Effector memory CD4-positive, alpha-beta T cell (primary cell): ENCODE measurements around the gene KCTD14.
"Not testable (repeated sequence)": the region's sequence is repeated elsewhere in the genome, so short reads cannot be mapped to it uniquely, and the experiment has no call there.

Experiments used
- DNase-seq, 3 donors: peaks; one replicate each; pipeline ENCODE4 v3.0.0-alpha.2; 2020
- H3K27ac ChIP-seq: 2 replicates; pipeline ENCODE4 v1.7.0; 2013; ENCODE audit warnings: mild to moderate bottlenecking, low read length, moderate library complexity; ENCODE audit not compliant: insufficient read depth, poor library complexity, severe bottlenecking
- H3K27me3 ChIP-seq: replicated peaks from 2 replicates; pipeline ENCODE4 v1.7.0; 2013; ENCODE audit warnings: mild to moderate bottlenecking, low read length; ENCODE audit not compliant: insufficient read depth, control insufficient read depth, poor library complexity, severe bottlenecking
- H3K36me3 ChIP-seq: 2 replicates; pipeline ENCODE4 v1.7.0; 2013; ENCODE audit warnings: mild to moderate bottlenecking, low read length, moderate library complexity; ENCODE audit not compliant: control insufficient read depth, insufficient read depth
- H3K4me1 ChIP-seq: 2 replicates; pipeline ENCODE4 v1.7.0; 2013; ENCODE audit warnings: low read length, mild to moderate bottlenecking; ENCODE audit not compliant: control insufficient read depth, insufficient read depth, poor library complexity, severe bottlenecking
- H3K4me3 ChIP-seq: 2 replicates; pipeline ENCODE4 v1.7.0; 2013; ENCODE audit warnings: low read length, low read depth, mild to moderate bottlenecking; ENCODE audit not compliant: insufficient read depth, poor library complexity, severe bottlenecking
- H3K9me3 ChIP-seq: 2 replicates; pipeline ENCODE4 v1.7.0; 2013; ENCODE audit warnings: mild to moderate bottlenecking, low read length, moderate library complexity; ENCODE audit not compliant: control insufficient read depth

The KCTD14 gene

DNA sequence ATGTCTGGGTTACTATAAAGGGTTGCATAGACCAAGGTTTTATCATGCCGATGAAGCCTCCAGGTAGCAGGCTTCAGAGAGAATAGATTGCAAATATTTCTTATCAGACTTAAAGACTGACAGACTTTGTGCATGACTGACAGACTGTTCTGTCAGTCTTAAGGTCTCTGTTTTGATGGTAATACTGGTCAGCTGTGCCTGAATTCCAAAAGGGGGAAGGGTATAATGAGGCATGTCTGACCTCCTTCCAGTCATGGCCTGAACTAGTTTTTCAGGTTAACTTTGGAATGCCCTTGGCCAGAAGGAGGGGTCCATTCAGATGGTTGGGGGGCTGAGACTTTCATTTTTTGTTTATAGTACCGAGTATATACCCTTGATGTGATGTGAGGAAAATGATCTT, 4.7 kb upstream of the KCTD14 start:
- no peaks in the 10 kb centered on the region for H3K4me1 ChIP-seq
- H3K9me3 ChIP-seq: no peaks in the 10 kb centered on the region
- no peak overlapping the region for H3K4me3 ChIP-seq
- H3K27me3 ChIP-seq: no peaks in the 10 kb centered on the region
- no peaks in the 10 kb centered on the region for H3K36me3 ChIP-seq
- no peak for DNase-seq
- no peak overlapping the region for H3K27ac ChIP-seq

DNA sequence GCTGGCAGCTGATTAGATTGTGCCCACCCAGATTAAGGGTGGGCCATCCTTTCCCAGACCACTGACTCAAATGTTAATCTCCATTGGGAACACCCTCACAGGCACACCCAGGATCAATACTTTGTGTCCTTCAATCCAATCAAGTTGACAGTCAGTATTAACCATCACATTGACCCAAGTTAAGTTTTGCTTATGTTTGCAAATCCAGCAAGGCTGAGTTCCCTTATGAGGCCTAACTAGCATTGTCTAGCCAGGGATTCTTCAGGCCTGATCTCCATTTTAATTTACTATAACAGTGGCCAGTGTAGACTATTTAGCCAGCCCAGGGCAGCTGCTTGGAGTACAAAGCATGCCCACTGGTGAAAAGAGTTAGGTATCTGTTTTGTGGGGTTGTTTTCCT, 2.3 kb upstream of the KCTD14 start:
- Histone ChIP-seq H3K9me3 (no peaks in the 10 kb centered on the region), H3K27me3 (no peaks in the 10 kb centered on the region), H3K4me1 (no peaks in the 10 kb centered on the region), H3K36me3 (no peaks in the 10 kb centered on the region), H3K4me3 (no peak overlapping the region), H3K27ac (no peak overlapping the region)
- no peak for DNase-seq

- no peak overlapping the region for H3K27ac ChIP-seq
- H3K27me3 ChIP-seq: no peaks in the 10 kb centered on the region
- no peaks in the 10 kb centered on the region for H3K4me1 ChIP-seq
- no peak for DNase-seq
- no peaks in the 10 kb centered on the region for H3K9me3 ChIP-seq
- H3K4me3 ChIP-seq: no peak overlapping the region
- H3K36me3 ChIP-seq: no peaks in the 10 kb centered on the region
These were observed 350 bp upstream of the KCTD14 start for GRCh38 chr11:78023426-78023825.

DNA sequence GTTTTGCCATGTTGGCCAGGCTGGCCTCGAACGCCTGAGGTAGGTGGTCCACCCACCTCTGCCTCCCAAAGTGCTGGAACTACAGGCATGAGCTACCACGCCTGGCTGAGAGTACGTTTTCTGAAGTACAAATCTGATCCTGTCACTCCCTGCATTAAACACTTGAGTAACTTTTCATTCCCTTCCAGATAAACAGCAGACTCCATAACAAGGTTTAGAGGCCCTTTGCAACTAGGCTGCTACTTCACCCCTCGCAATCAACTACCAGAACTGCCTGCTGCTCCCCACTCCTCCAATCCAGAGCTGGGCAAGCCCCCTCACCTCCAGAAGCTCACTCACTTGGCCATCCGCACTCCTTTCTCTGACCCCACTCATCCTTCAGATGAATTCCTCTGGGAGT, 1.5 kb downstream of the KCTD14 start:
- Histone ChIP-seq H3K9me3 (no peaks in the 10 kb centered on the region), H3K4me1 (no peaks in the 10 kb centered on the region), H3K27me3 (no peaks in the 10 kb centered on the region), H3K36me3 (no peaks in the 10 kb centered on the region), H3K27ac (no peak overlapping the region), H3K4me3 (no peak overlapping the region)
- no peak for DNase-seq

GRCh38 chr11:78020246-78020645, 2.8 kb downstream of the KCTD14 start:
- Histone ChIP-seq H3K9me3 (no peaks in the 10 kb centered on the region), H3K36me3 (no peaks in the 10 kb centered on the region), H3K4me3 (no peak overlapping the region), H3K27me3 (no peaks in the 10 kb centered on the region), H3K27ac (no peak overlapping the region), H3K4me1 (no peaks in the 10 kb centered on the region)
- DNase-seq: no peak

- Histone ChIP-seq H3K27ac (no peak overlapping the region), H3K4me1 (no peaks in the 10 kb centered on the region), H3K36me3 (no peaks in the 10 kb centered on the region), H3K27me3 (no peaks in the 10 kb centered on the region), H3K4me3 (no peak overlapping the region), H3K9me3 (no peaks in the 10 kb centered on the region)
- DNase-seq: no peak
These were observed 3.3 kb downstream of the KCTD14 start for GRCh38 chr11:78019808-78020207.

DNA sequence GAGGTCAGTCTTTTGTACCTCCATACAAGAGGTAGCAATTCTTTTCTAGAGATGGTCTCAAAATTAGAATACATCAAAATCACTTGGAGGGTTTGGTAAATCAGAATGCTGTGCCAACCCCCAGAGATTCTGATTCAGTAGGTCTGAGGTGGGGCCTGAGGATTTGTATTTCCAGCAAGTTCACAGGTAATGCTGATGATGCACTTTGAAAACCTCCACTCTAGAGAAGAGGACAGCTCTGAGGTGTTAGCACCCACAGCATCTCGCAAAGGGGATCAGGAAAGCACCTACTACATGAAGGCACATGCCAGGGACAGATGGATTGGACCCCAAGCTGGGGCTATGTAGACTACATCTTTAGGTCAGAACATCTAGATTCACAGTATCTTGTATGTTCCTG, 7.2 kb downstream of the KCTD14 start:
- H3K36me3 ChIP-seq: no peaks in the 10 kb centered on the region

DNA sequence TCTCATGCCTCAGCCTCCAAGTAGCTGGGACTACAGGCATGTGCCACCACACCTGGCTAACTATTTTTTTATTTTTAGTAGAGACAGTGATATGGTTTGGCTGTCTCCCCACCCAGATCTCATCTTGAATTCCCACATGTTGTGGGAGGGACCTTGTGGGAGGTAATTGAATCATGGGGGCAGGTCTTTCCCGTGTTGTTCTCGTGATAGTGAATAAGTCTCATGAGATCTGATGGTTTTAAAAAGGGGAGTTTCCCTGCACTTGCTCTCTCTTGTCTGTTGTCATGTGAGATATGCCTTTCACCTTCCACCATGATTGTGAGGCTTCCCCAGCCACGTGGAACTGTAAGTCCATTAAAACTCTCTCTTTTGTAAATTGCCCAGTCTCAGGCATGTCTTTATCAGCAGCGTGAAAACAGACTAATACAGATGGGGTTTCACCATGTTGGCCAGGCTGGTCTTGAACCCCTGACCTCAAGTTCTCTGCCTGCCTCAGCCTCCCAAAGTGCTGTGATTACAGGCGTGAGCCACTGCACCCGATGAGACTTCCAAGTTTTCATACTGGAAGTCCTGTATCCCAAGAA, 8.0 kb downstream of the KCTD14 start:
- not testable (repeated sequence) for H3K4me1 ChIP-seq, H3K27ac ChIP-seq, H3K9me3 ChIP-seq, H3K27me3 ChIP-seq, H3K4me3 ChIP-seq, DNase-seq, H3K36me3 ChIP-seq

More for the DNA sequence above, 7.2 kb downstream of the KCTD14 start:
- H3K9me3 ChIP-seq: no peaks in the 10 kb centered on the region
- H3K4me3 ChIP-seq: no peak overlapping the region
- DNase-seq: no peak
- H3K27ac ChIP-seq: no peak overlapping the region
- no peaks in the 10 kb centered on the region for H3K4me1 ChIP-seq
- H3K27me3 ChIP-seq: no peaks in the 10 kb centered on the region

- DNase-seq: no peak
- H3K9me3 ChIP-seq: no peaks in the 10 kb centered on the region
These were observed 11.8 kb downstream of the KCTD14 start for GRCh38 chr11:78011301-78011700.

GRCh38 chr11:78010755-78011154, 12.3 kb downstream of the KCTD14 start:
- Histone ChIP-seq H3K9me3 (no peaks in the 10 kb centered on the region), H3K36me3 (no peaks in the 10 kb centered on the region), H3K27ac (no peak overlapping the region), H3K4me1 (no peaks in the 10 kb centered on the region), H3K27me3 (no peaks in the 10 kb centered on the region), H3K4me3 (no peak overlapping the region)
- no peak for DNase-seq

More at GRCh38 chr11:78011301-78011700, 11.8 kb downstream of the KCTD14 start:
- no peaks in the 10 kb centered on the region for H3K36me3 ChIP-seq
- H3K27ac ChIP-seq: no peak overlapping the region
- no peaks in the 10 kb centered on the region for H3K4me1 ChIP-seq
- H3K27me3 ChIP-seq: no peaks in the 10 kb centered on the region
- no peak overlapping the region for H3K4me3 ChIP-seq
